NCI-H1436 treated with DMSO at 0.1 percent for 48 hours (cell line): ENCODE results near the gene ERCC3.
"Not testable (repeated sequence)": the region's sequence is repeated elsewhere in the genome, so short reads cannot be mapped to it uniquely, and the experiment has no call there.

ENCODE experiments used
- DNase-seq: peaks from one replicate; lab custom pipeline; 2025; lab: John Stamatoyannopoulos, UW

The ERCC3 gene

DNA sequence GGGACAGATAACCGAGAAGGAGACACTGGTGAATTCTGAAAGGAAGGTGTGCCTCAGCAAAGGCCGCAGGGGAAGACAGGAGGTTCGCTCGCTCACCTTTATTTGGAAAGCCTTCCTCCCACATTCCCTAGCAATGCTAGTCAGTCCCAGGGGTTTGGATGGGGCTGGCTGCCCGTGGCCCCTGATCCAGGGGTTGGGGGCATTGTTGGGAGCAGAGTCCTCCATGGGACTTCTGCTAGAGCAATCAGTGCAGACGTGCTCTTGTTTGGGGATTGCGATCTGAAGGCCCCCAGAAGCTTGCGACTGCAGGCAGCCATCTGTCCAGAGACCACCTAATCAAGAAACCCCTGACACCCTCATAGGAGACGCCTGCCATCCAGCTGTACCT, 67.8 kb downstream of the ERCC3 start:
- DNase-seq: no peak

DNA sequence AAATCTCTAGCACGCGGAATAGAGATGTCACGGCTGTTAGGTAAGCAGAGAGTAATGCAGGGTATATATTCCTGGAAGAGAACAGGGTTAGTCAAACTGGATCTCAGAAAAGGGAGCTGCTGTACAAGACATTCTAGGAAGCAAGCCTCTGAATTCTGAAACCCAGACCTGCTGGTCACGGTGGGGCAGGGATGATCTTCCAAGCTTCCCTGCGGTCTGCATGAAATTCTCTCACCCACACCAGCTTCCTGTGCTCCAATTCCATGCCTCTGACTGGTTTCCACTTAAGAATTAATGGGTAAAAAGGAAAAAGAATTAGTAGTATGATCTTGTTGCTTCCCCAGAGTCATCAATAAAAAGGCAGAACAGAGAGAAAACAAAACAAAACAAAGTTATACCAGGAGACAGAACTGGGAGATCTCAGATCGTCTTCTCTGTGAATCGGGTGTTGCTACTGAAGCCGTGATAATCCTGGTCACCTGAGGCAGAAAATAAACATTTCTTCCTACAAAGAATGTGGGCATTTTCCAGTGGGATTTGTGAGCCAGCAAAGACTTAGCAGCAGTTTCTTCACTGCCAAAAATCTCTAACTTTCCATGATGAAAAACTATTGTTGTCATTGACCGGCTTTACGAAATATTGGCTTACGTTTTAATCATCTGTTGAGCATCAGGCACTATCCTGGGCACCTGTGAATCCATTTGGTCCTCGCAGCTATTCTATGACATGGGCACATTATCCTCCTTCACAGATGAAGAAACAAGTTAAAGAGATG, 68.6 kb downstream of the ERCC3 start:
- no peak for DNase-seq

- DNase-seq: not testable (repeated sequence)
Measured at GRCh38 chr2:127224135-127224534, 69.8 kb downstream of the ERCC3 start.

DNA sequence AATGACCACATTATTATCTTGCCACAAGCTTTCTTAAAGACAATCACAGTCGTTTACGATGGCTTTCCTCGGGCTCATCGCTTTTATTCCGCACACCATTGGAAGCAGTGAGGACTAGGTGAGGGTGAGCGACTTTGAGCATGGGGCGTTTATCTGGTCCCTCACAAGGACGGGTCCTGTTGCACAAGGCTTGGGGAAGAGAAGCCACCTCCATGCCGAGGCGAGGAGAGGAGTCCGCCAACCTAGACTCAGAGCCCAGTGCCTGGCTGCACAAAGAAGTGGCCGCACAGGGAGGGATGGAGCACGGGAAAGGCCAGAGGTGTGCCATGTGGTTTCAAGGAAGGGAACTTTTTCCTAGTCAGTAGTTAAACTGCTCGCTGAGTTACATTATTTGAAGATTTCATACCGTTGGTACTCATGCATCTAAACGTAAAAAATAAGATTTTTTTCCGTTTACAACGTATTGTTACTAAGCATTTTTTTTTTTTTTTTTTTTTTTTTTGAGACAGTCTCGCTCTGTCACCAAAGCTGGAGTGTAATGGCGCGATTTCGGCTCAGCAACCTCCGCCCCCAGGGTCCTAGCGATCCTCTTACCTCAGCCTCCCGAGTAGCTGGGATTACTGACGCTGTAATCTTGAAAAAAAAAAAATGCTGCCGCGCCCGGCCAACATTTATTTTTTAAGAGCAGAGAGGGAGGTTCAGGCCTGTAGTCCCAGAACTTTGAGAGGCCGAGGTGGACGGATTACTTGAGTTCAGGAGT, 73.0 kb downstream of the ERCC3 start:
- no peak for DNase-seq

GRCh38 chr2:127220102-127220767, 73.7 kb downstream of the ERCC3 start, which contains the start of gene CYP27C1:
TSS of gene CYP27C1 (minus strand) at chr2:127220299. CDS start at chr2:127220270, 29 bp downstream.
- DNase-seq: no peak

- no peak for DNase-seq
Measured at GRCh38 chr2:127219171-127220070, 74.5 kb downstream of the ERCC3 start.

DNA sequence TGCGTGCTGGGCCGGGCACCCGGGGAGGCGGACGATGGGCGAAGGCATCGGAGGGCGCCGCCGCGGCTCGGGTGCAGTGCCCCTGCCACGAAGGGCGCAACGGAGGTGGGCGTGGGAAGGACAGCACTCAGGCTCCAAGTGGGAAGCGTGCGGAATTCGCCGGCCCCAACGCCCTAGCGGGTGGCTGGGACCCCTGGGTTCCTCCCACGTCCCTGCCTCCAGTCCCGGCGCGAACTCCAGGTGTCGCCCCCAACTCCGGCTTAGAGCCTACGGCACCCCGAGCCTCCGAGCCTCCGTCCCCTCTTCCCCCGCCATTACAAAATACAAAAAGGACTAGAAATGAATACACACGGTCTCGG, 75.2 kb downstream of the ERCC3 start:
- DNase-seq: no peak

GRCh38 chr2:127217470-127218325, 76.2 kb downstream of the ERCC3 start:
- DNase-seq: no peak

DNA sequence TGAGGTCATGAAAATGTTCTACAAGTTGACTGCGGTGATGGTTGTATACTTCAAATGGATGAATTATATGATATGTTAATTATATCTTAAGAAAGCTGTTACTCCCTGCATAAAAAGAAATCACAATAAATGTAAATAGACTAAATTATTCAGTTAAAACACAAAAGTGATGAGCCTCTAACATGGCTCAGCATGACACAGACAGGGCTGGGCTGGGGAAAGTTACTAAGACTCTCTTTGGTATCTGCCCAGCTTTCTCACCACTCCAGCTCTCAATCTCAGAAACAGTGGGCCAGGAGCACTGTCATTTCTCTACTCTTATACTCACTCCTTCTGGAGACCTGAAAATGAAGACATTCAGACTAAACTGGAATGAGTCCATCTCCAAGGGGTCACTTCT, 77.4 kb downstream of the ERCC3 start:
- DNase-seq: no peak

- no peak for DNase-seq
Measured at GRCh38 chr2:127216095-127216494, 77.8 kb downstream of the ERCC3 start.

DNA sequence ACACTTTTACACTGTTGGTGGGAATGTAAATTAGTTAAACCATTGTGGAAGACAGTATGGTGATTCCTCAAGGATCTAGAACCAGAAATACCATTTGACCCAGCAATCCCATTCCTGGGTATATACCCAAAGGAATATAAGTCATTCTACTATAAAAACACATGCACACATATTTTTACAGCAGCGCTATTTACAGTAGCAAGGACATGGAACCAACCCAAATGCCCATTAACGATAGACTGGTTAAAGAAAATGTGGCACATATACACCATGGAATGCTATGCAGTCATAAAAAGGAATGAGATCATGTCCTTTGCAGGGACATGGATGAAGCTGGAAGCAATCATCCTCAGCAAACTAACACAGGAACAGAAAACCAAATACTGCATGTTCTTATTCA, 79.7 kb downstream of the ERCC3 start:
- not testable (repeated sequence) for DNase-seq

DNA sequence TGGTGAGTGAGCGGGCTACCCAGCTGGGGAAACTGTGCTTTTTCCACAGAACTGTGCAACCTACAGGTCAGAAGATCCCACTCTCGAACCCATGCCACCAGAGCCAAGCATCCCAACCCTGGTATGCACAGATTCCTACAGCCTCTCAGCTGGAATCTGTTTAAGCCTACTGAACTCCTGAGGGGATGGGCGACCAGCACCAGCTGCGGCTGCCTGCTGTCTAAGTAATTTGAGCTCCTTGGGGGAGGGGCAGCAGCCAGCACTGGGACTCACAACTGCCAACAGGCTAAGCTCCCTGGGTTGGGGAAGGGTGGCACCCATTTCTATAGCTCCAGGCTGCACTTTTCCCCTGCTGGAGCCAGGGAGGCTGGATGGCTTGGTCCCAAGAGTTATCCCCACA, 85.6 kb downstream of the ERCC3 start:
- DNase-seq: no peak
